ENCODE results near the gene ZNF771.

Gene ZNF771

GRCh38 chr16:30456302-30456701 is 48.9 kb downstream of the ZNF771 start:
- Histone ChIP-seq H3K36me3 (ENCODE audit: low read length) (no peaks in the 10 kb centered on the region), H3K79me2 (ENCODE audit: insufficient read depth, low read length) (peaks cover 16% of the 10 kb centered on the region; the same call in 1 of the 2 replicates), H3K27ac (ENCODE audit: low read depth, low read length) (peak overlapping the region; percentile 98), H3K9me3 (ENCODE audit: insufficient read depth, low read length) (no peaks in the 10 kb centered on the region), H3K27me3 (ENCODE audit: low read length) (no peaks in the 10 kb centered on the region), H3K9me2 (replicated peaks; ENCODE audit: insufficient read depth, low read length) (no peaks in the 10 kb centered on the region), H3K9ac (ENCODE audit: low read length) (peak overlapping the region; percentile 71), H3F3A (ENCODE audit: insufficient read depth) (peaks cover 91% of the 10 kb centered on the region), H2AFZ (ENCODE audit: low read depth, low read length, severe bottlenecking) (no peak overlapping the region), H3K4me2 (ENCODE audit: low read depth, low read length, poor library complexity, severe bottlenecking) (peak overlapping the region; percentile 72), H3K4me3 (ENCODE audit: insufficient read depth, low read length, poor library complexity, severe bottlenecking) (no peak overlapping the region), H4K20me1 (ENCODE audit: low read depth, low read length) (no peaks in the 10 kb centered on the region)
- no peak for TF ChIP-seq EZH2phosphoT487 (conservative IDR thresholded peaks at IDR 0.05; ENCODE audit: low read length)
- TF ChIP-seq, protein P1, sequence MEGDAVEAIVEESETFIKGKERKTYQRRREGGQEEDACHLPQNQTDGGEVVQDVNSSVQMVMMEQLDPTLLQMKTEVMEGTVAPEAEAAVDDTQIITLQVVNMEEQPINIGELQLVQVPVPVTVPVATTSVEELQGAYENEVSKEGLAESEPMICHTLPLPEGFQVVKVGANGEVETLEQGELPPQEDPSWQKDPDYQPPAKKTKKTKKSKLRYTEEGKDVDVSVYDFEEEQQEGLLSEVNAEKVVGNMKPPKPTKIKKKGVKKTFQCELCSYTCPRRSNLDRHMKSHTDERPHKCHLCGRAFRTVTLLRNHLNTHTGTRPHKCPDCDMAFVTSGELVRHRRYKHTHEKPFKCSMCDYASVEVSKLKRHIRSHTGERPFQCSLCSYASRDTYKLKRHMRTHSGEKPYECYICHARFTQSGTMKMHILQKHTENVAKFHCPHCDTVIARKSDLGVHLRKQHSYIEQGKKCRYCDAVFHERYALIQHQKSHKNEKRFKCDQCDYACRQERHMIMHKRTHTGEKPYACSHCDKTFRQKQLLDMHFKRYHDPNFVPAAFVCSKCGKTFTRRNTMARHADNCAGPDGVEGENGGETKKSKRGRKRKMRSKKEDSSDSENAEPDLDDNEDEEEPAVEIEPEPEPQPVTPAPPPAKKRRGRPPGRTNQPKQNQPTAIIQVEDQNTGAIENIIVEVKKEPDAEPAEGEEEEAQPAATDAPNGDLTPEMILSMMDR (IDR thresholded peaks at IDR 0.05; ENCODE audit: insufficient read depth, low read length, poor library complexity, severe bottlenecking): no peak

DNA sequence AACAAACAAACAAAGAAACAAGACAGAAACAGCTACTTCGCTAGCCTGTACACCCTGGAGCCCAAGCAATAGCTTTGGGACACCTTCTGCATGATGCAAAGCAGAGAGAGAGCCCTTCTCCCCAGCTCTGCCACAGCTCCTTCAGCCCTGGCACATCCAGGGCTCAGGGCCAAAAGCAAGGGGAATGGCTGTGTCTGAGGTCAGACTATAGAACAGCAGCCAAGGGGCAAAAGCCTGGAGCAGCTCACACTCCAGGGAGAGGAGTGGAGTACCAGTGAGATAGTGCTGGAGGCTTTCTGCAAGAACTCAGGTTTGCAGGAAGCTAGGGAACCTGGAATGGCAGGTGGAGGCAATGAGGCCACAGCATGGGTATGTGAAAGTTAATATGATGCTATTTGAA is 49.9 kb downstream of the ZNF771 start:
- H3K4me3 ChIP-seq (ENCODE audit: insufficient read depth, low read length, poor library complexity, severe bottlenecking): no peak overlapping the region
- H3K9ac ChIP-seq (ENCODE audit: low read length): peak overlapping the region; percentile 71
- TF ChIP-seq EZH2phosphoT487 (conservative IDR thresholded peaks at IDR 0.05; ENCODE audit: low read length): no peak
- peaks cover 16% of the 10 kb centered on the region; the same call in 1 of the 2 replicates for H3K79me2 ChIP-seq (ENCODE audit: insufficient read depth, low read length)
- peak overlapping the region; percentile 72 for H3K4me2 ChIP-seq (ENCODE audit: low read depth, low read length, poor library complexity, severe bottlenecking)
- H3K27ac ChIP-seq (ENCODE audit: low read depth, low read length): peak overlapping the region; percentile 98
- H4K20me1 ChIP-seq (ENCODE audit: low read depth, low read length): no peaks in the 10 kb centered on the region
- no peaks in the 10 kb centered on the region for H3K27me3 ChIP-seq (ENCODE audit: low read length)
- peaks cover 95% of the 10 kb centered on the region for H3F3A ChIP-seq (ENCODE audit: insufficient read depth)
- H2AFZ ChIP-seq (ENCODE audit: low read depth, low read length, severe bottlenecking): no peak overlapping the region
- H3K36me3 ChIP-seq (ENCODE audit: low read length): no peaks in the 10 kb centered on the region
- H3K9me2 ChIP-seq (replicated peaks; ENCODE audit: insufficient read depth, low read length): no peaks in the 10 kb centered on the region
- H3K9me3 ChIP-seq (ENCODE audit: insufficient read depth, low read length): no peaks in the 10 kb centered on the region

DNA sequence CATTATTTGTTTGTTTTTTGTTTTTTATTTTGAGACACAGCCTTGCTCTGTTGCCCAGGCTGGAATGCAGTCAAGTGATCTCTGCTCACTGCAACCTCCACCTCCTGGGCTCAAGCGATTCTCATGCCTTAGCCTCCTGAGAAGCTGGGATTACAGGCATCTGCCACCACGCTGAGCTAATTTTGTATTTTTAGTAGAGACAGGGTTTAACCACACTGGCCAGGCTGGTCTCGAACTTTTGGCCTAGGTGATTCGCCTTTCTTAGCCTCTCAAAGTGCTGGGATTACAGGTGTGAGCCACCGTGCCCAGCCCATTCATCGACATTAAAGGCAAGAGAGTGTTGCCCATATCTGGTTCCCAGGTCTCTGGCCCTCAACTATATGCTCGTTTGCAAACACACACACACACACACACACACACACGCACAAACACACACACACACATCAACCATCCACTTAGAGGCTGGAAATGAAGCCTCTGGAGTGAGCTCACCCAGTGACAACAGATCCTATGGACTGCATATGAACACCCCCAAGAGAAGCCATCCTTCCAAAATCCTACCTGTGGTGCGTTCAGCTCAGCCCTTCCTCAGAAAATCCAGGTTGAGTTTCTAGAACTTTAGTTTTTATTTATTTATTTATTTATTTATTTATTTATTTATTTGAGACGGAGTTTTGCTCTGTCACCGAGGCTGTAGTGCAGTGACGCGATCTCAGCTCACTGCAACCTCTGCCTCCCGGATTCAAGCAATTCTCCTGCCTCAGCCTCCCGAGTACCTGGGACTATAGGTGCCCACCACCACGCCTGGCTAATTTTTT is 50.5 kb downstream of the ZNF771 start:
- Histone ChIP-seq H3K9me3 (ENCODE audit: insufficient read depth, low read length) (no peaks in the 10 kb centered on the region), H3K27ac (ENCODE audit: low read depth, low read length) (peak overlapping the region; percentile 98), H3K9ac (ENCODE audit: low read length) (peak overlapping the region; percentile 71), H3K4me2 (ENCODE audit: low read depth, low read length, poor library complexity, severe bottlenecking) (peak overlapping the region; percentile 72), H3K79me2 (ENCODE audit: insufficient read depth, low read length) (peaks cover 16% of the 10 kb centered on the region; the same call in 1 of the 2 replicates), H3F3A (ENCODE audit: insufficient read depth) (peaks cover 95% of the 10 kb centered on the region), H4K20me1 (ENCODE audit: low read depth, low read length) (no peaks in the 10 kb centered on the region), H3K4me3 (ENCODE audit: insufficient read depth, low read length, poor library complexity, severe bottlenecking) (no peak overlapping the region), H2AFZ (ENCODE audit: low read depth, low read length, severe bottlenecking) (no peak overlapping the region), H3K36me3 (ENCODE audit: low read length) (no peaks in the 10 kb centered on the region), H3K9me2 (replicated peaks; ENCODE audit: insufficient read depth, low read length) (no peaks in the 10 kb centered on the region), H3K27me3 (ENCODE audit: low read length) (no peaks in the 10 kb centered on the region)
- TF ChIP-seq, protein P1 (IDR thresholded peaks at IDR 0.05; ENCODE audit: insufficient read depth, low read length, poor library complexity, severe bottlenecking): no peak
- TF ChIP-seq EZH2phosphoT487 (conservative IDR thresholded peaks at IDR 0.05; ENCODE audit: low read length): no peak

Data from SU-DHL-6 (cell line).